ENCODE data around the gene FAM117B.
"Not testable (repeated sequence)": the region's sequence is repeated elsewhere in the genome, so short reads cannot be mapped to it uniquely, and the experiment has no call there.

Gene FAM117B

GRCh38 chr2:202703091-202703490, 68.3 kb downstream of the FAM117B start:
- DNase-seq (ENCODE audit: low read depth) = no peak

GRCh38 chr2:202704248-202704647, 69.5 kb downstream of the FAM117B start:
- no peak for DNase-seq (ENCODE audit: low read depth)

- no peak for DNase-seq (ENCODE audit: low read depth)
Observed at GRCh38 chr2:202705446-202706020, 70.8 kb downstream of the FAM117B start.

- DNase-seq (ENCODE audit: low read depth) = not testable (repeated sequence)
Observed at GRCh38 chr2:202714971-202715935, 80.5 kb downstream of the FAM117B start.

- no peak for DNase-seq (ENCODE audit: low read depth)
Observed at GRCh38 chr2:202716114-202716718, 81.4 kb downstream of the FAM117B start.

- DNase-seq (ENCODE audit: low read depth) = no peak
Observed at GRCh38 chr2:202716953-202717597, 82.3 kb downstream of the FAM117B start.

- no peak for DNase-seq (ENCODE audit: low read depth)
Observed at GRCh38 chr2:202717598-202718310, 83.0 kb downstream of the FAM117B start.

- no peak for DNase-seq (ENCODE audit: low read depth)
Observed at GRCh38 chr2:202718614-202719013, 83.8 kb downstream of the FAM117B start.

- DNase-seq (ENCODE audit: low read depth) = no peak
Observed at GRCh38 chr2:202720226-202720625, 85.5 kb downstream of the FAM117B start.

- no peak for DNase-seq (ENCODE audit: low read depth)
Observed at GRCh38 chr2:202721621-202722020, 86.9 kb downstream of the FAM117B start.

- DNase-seq (ENCODE audit: low read depth) = no peak
Observed at GRCh38 chr2:202723746-202724145, 89.0 kb downstream of the FAM117B start.

GRCh38 chr2:202726070-202726469, 91.3 kb downstream of the FAM117B start:
- DNase-seq (ENCODE audit: low read depth) = no peak

- no peak for DNase-seq (ENCODE audit: low read depth)
Observed at GRCh38 chr2:202736826-202737225, 102.1 kb downstream of the FAM117B start.

- no peak for DNase-seq (ENCODE audit: low read depth)
Observed at GRCh38 chr2:202743613-202744012, 108.8 kb downstream of the FAM117B start.

GRCh38 chr2:202749477-202749876, 114.7 kb downstream of the FAM117B start:
- no peak for DNase-seq (ENCODE audit: low read depth)

GRCh38 chr2:202750763-202751427, 116.1 kb downstream of the FAM117B start:
- DNase-seq (ENCODE audit: low read depth) = no peak

- no peak for DNase-seq (ENCODE audit: low read depth)
Observed at GRCh38 chr2:202752071-202752470, 117.3 kb downstream of the FAM117B start.

GRCh38 chr2:202754936-202755335, 120.2 kb downstream of the FAM117B start:
- DNase-seq (ENCODE audit: low read depth) = no peak

- no peak for DNase-seq (ENCODE audit: low read depth)
Observed at GRCh38 chr2:202756598-202756997, 121.8 kb downstream of the FAM117B start.

- DNase-seq (ENCODE audit: low read depth) = no peak
Observed at GRCh38 chr2:202757339-202757738, 122.6 kb downstream of the FAM117B start.

GRCh38 chr2:202758128-202758527, 123.4 kb downstream of the FAM117B start:
- no peak for DNase-seq (ENCODE audit: low read depth)
